ENCODE results near the gene BNIPL.

DNA sequence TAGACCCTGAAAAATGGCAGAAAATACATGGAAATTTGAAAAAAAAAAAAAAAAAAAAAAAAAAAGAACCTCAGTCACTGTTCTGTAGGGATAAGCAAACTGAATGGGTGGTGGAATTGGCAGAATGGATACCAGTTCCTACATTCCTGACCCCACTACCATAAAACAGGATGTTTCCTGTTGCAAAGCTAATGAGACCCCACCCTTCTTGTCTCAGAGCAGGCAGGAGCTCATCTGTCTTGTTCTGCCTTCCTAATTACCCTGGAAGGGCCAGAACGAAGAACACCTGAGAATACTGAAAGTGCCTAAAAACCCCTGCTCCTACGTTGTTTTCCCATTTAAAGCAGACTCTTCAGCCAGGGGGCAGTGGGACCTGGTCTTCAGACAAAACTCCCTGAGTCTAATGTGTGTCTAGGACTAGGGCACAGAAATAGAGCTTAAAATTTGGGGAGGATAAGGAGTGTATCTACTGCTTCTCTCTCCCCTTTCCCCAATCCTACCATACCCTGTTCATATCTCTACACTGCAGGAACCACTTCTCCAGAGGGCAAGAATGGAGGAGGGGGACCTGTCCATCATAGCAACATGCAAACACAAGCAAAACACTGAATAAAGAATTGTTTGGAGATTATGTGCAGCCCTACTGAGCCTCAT, 15.1 kb downstream of the BNIPL start:
- TF ChIP-seq, protein P1, sequence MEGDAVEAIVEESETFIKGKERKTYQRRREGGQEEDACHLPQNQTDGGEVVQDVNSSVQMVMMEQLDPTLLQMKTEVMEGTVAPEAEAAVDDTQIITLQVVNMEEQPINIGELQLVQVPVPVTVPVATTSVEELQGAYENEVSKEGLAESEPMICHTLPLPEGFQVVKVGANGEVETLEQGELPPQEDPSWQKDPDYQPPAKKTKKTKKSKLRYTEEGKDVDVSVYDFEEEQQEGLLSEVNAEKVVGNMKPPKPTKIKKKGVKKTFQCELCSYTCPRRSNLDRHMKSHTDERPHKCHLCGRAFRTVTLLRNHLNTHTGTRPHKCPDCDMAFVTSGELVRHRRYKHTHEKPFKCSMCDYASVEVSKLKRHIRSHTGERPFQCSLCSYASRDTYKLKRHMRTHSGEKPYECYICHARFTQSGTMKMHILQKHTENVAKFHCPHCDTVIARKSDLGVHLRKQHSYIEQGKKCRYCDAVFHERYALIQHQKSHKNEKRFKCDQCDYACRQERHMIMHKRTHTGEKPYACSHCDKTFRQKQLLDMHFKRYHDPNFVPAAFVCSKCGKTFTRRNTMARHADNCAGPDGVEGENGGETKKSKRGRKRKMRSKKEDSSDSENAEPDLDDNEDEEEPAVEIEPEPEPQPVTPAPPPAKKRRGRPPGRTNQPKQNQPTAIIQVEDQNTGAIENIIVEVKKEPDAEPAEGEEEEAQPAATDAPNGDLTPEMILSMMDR (IDR thresholded peaks at IDR 0.05): no peak
- TF ChIP-seq POLR2A (IDR thresholded peaks at IDR 0.05): no peak

Data from adrenal gland (tissue), 5 donors.